HG03095 (cell line): ENCODE results near the gene ANO2.

Experiments
- ATAC-seq: cut with Tn5 transposase; IDR thresholded peaks from one replicate; pipeline ENCODE4 v1.9.1; 2021; ENCODE audit warnings: moderate library complexity; ENCODE audit not compliant: unreplicated experiment

The ANO2 gene

GRCh38 chr12:5783289-5783920 lies 161.7 kb downstream of the ANO2 start:
- no peak for ATAC-seq

GRCh38 chr12:5780536-5780935 lies 164.5 kb downstream of the ANO2 start:
- ATAC-seq, result no peak

GRCh38 chr12:5779401-5779800 lies 165.7 kb downstream of the ANO2 start:
- no peak for ATAC-seq

GRCh38 chr12:5778821-5779220 lies 166.2 kb downstream of the ANO2 start:
- no peak for ATAC-seq

- no peak for ATAC-seq
These were observed 167.6 kb downstream of the ANO2 start for GRCh38 chr12:5777451-5777850.

- ATAC-seq, result no peak
These were observed 169.0 kb downstream of the ANO2 start for GRCh38 chr12:5776091-5776490.

GRCh38 chr12:5773550-5773949 lies 171.5 kb downstream of the ANO2 start:
- no peak for ATAC-seq

GRCh38 chr12:5771756-5772155 lies 173.3 kb downstream of the ANO2 start:
- ATAC-seq, result no peak

- no peak for ATAC-seq
These were observed 174.3 kb downstream of the ANO2 start for GRCh38 chr12:5770727-5771126.

- ATAC-seq, result no peak
These were observed 176.4 kb downstream of the ANO2 start for GRCh38 chr12:5768581-5769196.

- ATAC-seq, result no peak
These were observed 176.9 kb downstream of the ANO2 start for GRCh38 chr12:5768171-5768570.

GRCh38 chr12:5758347-5758746 lies 186.7 kb downstream of the ANO2 start:
- ATAC-seq, result no peak

GRCh38 chr12:5756338-5756842 lies 188.7 kb downstream of the ANO2 start:
- ATAC-seq, result no peak

GRCh38 chr12:5748027-5748426 lies 197.0 kb downstream of the ANO2 start:
- ATAC-seq, result no peak

- no peak for ATAC-seq
These were observed 198.1 kb downstream of the ANO2 start for GRCh38 chr12:5746917-5747316.

- no peak for ATAC-seq
These were observed 198.8 kb downstream of the ANO2 start for GRCh38 chr12:5746036-5746908.

GRCh38 chr12:5745251-5745888 lies 199.7 kb downstream of the ANO2 start:
- ATAC-seq, result no peak

GRCh38 chr12:5742258-5742657 lies 202.8 kb downstream of the ANO2 start:
- ATAC-seq, result no peak

- no peak for ATAC-seq
These were observed 205.1 kb downstream of the ANO2 start for GRCh38 chr12:5739917-5740316.

- no peak for ATAC-seq
These were observed 207.3 kb downstream of the ANO2 start for GRCh38 chr12:5737778-5738177.

- no peak for ATAC-seq
These were observed 208.5 kb downstream of the ANO2 start for GRCh38 chr12:5736527-5736926.
